ENCODE data around the gene AFAP1L1.

The AFAP1L1 gene

DNA sequence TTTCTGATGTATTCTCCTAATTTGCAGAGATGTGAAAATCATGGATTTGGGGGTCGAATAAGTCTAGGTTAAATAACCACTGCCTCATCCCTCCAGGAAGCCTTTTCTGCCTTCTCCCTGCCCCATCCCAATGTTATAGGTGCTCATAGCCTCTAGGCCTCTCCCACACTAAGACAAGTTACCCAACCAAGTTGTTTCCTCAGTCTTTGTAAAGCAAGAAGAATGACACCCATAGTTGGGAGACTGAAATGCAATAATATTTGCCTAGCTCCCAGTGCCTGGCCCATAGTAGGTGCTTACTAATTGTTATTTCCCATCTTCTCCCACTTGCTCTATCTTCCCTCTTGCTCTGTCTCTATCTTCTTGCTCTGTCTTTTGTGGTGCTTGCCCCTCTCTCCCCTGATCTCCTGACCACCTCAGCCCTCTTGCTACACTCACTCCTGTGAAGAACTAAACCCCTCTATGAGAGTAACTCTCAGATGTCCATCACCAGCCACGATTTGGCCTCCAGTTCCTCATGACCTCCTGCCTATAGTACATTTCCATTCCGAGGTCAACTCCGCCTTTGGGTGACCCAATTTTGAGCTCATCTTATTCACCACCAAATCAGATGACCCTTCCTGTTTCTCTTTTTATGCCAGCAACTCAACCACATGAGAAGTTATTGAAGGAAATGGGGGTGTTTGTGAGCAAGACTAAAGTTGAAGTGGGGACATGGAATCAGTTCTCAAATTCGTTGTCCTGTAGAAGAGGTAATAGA, 7.0 kb downstream of the AFAP1L1 start (continued):
- no peak for TF ChIP-seq ZNF544 (tag by site-specific recombination; IDR thresholded peaks at IDR 0.05)
- TF ChIP-seq, protein P1, sequence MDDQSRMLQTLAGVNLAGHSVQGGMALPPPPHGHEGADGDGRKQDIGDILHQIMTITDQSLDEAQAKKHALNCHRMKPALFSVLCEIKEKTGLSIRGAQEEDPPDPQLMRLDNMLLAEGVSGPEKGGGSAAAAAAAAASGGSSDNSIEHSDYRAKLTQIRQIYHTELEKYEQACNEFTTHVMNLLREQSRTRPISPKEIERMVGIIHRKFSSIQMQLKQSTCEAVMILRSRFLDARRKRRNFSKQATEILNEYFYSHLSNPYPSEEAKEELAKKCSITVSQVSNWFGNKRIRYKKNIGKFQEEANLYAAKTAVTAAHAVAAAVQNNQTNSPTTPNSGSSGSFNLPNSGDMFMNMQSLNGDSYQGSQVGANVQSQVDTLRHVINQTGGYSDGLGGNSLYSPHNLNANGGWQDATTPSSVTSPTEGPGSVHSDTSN (CRISPR knock-in tag; IDR thresholded peaks at IDR 0.05) = no peak
- no peak for TF ChIP-seq ZNF146 (tag by site-specific recombination; IDR thresholded peaks at IDR 0.05)
- TF ChIP-seq ZNF433 (tag by site-specific recombination; IDR thresholded peaks at IDR 0.05; ENCODE audit: low read depth) = no peak
- TF ChIP-seq, protein P2, sequence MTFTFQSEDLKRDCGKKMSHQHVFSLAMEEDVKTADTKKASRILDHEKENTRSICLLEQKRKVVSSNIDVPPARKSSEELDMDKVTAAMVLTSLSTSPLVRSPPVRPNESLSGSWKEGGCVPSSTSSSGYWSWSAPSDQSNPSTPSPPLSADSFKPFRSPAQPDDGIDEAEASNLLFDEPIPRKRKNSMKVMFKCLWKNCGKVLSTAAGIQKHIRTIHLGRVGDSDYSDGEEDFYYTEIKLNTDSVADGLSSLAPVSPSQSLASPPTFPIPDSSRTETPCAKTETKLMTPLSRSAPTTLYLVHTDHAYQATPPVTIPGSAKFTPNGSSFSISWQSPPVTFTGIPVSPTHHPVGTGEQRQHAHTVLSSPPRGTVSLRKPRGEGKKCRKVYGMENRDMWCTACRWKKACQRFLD (tag by site-specific recombination; IDR thresholded peaks at IDR 0.05) = no peak
- TF ChIP-seq ZNF341 (tag by site-specific recombination; IDR thresholded peaks at IDR 0.05; ENCODE audit: low read depth) = no peak
- TF ChIP-seq, protein P3, sequence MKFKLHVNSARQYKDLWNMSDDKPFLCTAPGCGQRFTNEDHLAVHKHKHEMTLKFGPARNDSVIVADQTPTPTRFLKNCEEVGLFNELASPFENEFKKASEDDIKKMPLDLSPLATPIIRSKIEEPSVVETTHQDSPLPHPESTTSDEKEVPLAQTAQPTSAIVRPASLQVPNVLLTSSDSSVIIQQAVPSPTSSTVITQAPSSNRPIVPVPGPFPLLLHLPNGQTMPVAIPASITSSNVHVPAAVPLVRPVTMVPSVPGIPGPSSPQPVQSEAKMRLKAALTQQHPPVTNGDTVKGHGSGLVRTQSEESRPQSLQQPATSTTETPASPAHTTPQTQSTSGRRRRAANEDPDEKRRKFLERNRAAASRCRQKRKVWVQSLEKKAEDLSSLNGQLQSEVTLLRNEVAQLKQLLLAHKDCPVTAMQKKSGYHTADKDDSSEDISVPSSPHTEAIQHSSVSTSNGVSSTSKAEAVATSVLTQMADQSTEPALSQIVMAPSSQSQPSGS (tag by site-specific recombination; IDR thresholded peaks at IDR 0.05; ENCODE audit: low read depth) = no peak

DNA sequence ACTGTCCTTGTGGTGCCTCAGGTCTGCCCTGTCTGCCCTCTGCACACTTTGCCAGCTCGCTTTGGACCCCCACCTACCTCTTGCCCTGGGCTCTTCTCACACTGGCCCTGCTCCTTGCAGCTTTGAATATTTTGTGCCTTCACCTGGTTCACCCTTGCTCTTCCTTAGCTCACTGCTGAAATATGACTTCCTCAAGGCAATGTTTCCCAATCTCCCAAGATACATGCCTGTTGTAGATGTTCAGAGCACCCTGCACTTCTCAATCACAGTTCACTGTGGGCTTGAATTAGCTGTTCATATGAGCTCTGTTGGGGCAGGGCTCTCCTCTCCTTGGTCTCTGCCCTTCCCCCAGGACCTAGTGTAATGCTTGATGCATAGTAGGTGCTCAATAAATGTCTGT, 8.0 kb downstream of the AFAP1L1 start:
- POLR2A ChIA-PET = no interaction called here
- TF ChIP-seq TRIM28 (IDR thresholded peaks at IDR 0.05; ENCODE audit: borderline replicate concordance, low read length) = no peak
- no peak for TF ChIP-seq ZNF560 (tag by site-specific recombination; IDR thresholded peaks at IDR 0.05; ENCODE audit: borderline replicate concordance)
- TF ChIP-seq, protein P4, sequence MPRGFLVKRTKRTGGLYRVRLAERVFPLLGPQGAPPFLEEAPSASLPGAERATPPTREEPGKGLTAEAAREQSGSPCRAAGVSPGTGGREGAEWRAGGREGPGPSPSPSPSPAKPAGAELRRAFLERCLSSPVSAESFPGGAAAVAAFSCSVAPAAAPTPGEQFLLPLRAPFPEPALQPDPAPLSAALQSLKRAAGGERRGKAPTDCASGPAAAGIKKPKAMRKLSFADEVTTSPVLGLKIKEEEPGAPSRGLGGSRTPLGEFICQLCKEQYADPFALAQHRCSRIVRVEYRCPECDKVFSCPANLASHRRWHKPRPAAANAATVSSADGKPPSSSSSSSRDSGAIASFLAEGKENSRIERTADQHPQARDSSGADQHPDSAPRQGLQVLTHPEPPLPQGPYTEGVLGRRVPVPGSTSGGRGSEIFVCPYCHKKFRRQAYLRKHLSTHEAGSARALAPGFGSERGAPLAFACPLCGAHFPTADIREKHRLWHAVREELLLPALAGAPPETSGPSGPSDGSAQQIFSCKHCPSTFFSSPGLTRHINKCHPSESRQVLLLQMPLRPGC (tag by site-specific recombination; IDR thresholded peaks at IDR 0.05) = no peak
- no peak for TF ChIP-seq WT1 (tag by site-specific recombination; IDR thresholded peaks at IDR 0.05)
- TF ChIP-seq MYNN (tag by site-specific recombination; IDR thresholded peaks at IDR 0.05; ENCODE audit: borderline replicate concordance) = no peak
- no peak for TF ChIP-seq ZNF623 (tag by site-specific recombination; IDR thresholded peaks at IDR 0.05)
- no peak for TF ChIP-seq ZNF768 (tag by site-specific recombination; IDR thresholded peaks at IDR 0.05)
- TF ChIP-seq, protein P5, sequence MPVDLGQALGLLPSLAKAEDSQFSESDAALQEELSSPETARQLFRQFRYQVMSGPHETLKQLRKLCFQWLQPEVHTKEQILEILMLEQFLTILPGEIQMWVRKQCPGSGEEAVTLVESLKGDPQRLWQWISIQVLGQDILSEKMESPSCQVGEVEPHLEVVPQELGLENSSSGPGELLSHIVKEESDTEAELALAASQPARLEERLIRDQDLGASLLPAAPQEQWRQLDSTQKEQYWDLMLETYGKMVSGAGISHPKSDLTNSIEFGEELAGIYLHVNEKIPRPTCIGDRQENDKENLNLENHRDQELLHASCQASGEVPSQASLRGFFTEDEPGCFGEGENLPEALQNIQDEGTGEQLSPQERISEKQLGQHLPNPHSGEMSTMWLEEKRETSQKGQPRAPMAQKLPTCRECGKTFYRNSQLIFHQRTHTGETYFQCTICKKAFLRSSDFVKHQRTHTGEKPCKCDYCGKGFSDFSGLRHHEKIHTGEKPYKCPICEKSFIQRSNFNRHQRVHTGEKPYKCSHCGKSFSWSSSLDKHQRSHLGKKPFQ (tag by site-specific recombination; IDR thresholded peaks at IDR 0.05) = no peak
- Histone ChIP-seq H3K4me1 (ENCODE audit: control insufficient read depth, insufficient read depth, low read length) (no peaks in the 10 kb centered on the region), H3K9me3 (ENCODE audit: control insufficient read depth, insufficient read depth, low read depth, low read length) (no peaks in the 10 kb centered on the region), H3K4me3 (ENCODE audit: low read depth, low read length) (no peak overlapping the region), H3K27ac (ENCODE audit: extremely low read depth, low read depth, low read length) (no peak overlapping the region), H3K36me3 (ENCODE audit: control insufficient read depth in 2 of 2, insufficient read depth in 1 of 2, low read length in 2 of 2) (no peaks in the 10 kb centered on the region)
- CTCF ChIA-PET = interaction anchor here (0.8 to 1.1 kb wide), 5 partner anchors 10 to 272 kb away, joined by 3 to 4 read pairs (median 3); no protein-coding TSS in a partner anchor

DNA sequence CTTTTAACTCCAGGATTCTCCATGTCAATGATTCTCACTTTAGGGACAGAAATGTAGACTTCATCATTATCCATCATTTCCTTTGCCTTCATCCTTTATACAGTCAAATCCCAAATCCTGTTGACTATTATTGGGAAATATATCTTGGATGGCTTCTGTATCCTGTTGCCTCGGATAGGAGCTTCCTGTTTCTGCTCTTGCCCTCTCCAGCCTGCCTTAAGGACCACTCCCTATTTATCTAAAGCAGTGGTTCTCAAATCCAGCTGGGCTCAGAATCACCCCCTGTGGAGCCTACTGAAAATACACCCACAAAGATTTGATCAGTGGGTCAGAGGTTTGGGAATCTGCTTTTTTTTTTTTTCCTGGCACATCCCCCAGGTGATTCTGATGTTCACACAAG, 8.5 kb downstream of the AFAP1L1 start:
- Histone ChIP-seq H3K9me3 (ENCODE audit: control insufficient read depth, insufficient read depth, low read depth, low read length) (no peaks in the 10 kb centered on the region), H3K27ac (ENCODE audit: extremely low read depth, low read depth, low read length) (no peak overlapping the region), H3K4me3 (ENCODE audit: low read depth, low read length) (no peak overlapping the region), H3K36me3 (ENCODE audit: control insufficient read depth in 2 of 2, insufficient read depth in 1 of 2, low read length in 2 of 2) (no peaks in the 10 kb centered on the region), H3K4me1 (ENCODE audit: control insufficient read depth, insufficient read depth, low read length) (no peaks in the 10 kb centered on the region)
- CTCF ChIA-PET = interaction anchor here (1.1 kb wide), 1 partner anchor 16 kb away, joined by 3 read pairs; no protein-coding TSS in a partner anchor
- POLR2A ChIA-PET = no interaction called here
- TF ChIP-seq REPIN1 (tag by site-specific recombination; IDR thresholded peaks at IDR 0.05; ENCODE audit: low read depth) = no peak
- TF ChIP-seq, protein P6, sequence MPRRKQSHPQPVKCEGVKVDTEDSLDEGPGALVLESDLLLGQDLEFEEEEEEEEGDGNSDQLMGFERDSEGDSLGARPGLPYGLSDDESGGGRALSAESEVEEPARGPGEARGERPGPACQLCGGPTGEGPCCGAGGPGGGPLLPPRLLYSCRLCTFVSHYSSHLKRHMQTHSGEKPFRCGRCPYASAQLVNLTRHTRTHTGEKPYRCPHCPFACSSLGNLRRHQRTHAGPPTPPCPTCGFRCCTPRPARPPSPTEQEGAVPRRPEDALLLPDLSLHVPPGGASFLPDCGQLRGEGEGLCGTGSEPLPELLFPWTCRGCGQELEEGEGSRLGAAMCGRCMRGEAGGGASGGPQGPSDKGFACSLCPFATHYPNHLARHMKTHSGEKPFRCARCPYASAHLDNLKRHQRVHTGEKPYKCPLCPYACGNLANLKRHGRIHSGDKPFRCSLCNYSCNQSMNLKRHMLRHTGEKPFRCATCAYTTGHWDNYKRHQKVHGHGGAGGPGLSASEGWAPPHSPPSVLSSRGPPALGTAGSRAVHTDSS (tag by site-specific recombination; IDR thresholded peaks at IDR 0.05) = no peak
- no peak for TF ChIP-seq ZBTB7A (tag by site-specific recombination; IDR thresholded peaks at IDR 0.05; ENCODE audit: low read depth)
- no peak for TF ChIP-seq ZNF223 (tag by site-specific recombination; IDR thresholded peaks at IDR 0.05)
- no peak for TF ChIP-seq ZNF24 (tag by site-specific recombination; IDR thresholded peaks at IDR 0.05)
- no peak for TF ChIP-seq ZNF768 (tag by site-specific recombination; IDR thresholded peaks at IDR 0.05)
- no peak for TF ChIP-seq ZNF791 (tag by site-specific recombination; IDR thresholded peaks at IDR 0.05)

Measured in HEK293 (cell line).